ENCODE measurements around the gene CASQ2.

CASQ2 gene

DNA sequence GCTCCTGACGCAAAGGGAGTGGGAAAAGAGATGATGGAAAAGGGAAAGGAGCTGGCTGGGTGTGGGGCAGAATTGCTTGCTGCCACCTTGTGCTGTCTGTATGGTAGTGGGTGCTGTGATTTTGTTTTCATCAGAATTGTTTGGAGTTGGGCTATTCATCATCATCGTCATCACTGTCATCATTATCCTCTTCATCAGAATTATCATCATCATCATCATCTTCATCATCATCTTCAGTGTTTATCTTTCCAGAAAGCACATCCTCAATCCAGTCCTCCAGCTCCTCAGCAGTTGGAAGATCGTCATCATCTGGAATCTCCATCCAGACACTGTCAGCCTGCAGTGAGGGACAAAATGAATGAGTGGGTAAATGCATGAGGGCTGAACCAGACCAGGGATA, 67.4 kb downstream of the CASQ2 start:
- TF ChIP-seq, protein P1, sequence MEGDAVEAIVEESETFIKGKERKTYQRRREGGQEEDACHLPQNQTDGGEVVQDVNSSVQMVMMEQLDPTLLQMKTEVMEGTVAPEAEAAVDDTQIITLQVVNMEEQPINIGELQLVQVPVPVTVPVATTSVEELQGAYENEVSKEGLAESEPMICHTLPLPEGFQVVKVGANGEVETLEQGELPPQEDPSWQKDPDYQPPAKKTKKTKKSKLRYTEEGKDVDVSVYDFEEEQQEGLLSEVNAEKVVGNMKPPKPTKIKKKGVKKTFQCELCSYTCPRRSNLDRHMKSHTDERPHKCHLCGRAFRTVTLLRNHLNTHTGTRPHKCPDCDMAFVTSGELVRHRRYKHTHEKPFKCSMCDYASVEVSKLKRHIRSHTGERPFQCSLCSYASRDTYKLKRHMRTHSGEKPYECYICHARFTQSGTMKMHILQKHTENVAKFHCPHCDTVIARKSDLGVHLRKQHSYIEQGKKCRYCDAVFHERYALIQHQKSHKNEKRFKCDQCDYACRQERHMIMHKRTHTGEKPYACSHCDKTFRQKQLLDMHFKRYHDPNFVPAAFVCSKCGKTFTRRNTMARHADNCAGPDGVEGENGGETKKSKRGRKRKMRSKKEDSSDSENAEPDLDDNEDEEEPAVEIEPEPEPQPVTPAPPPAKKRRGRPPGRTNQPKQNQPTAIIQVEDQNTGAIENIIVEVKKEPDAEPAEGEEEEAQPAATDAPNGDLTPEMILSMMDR (IDR thresholded peaks at IDR 0.05; ENCODE audit: borderline replicate concordance, insufficient read depth, low read depth, low read length) = no peak
- no peak overlapping the region for H3K4me3 ChIP-seq (ENCODE audit: low read depth, low read length)

DNA sequence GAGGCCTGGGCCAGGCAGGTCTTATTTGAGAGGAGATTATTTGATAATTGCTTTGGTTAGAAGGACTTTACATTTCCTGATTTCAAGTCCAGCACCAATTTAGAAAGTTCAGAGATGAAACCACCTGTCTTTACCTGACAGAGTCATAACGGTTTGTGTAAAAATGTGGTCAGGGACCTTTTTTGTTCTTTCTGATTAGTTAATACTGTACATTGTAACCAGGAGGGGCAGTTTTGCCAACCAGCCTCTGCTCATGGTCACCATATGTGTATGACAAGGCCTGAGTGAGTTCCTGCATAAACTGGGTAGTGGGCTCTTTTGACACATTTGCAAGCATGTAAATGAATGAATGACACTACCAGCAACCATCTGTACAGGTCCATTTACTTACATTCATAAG, 70.9 kb downstream of the CASQ2 start:
- TF ChIP-seq, protein P1 (IDR thresholded peaks at IDR 0.05; ENCODE audit: borderline replicate concordance, insufficient read depth, low read depth, low read length) = no peak

DNA sequence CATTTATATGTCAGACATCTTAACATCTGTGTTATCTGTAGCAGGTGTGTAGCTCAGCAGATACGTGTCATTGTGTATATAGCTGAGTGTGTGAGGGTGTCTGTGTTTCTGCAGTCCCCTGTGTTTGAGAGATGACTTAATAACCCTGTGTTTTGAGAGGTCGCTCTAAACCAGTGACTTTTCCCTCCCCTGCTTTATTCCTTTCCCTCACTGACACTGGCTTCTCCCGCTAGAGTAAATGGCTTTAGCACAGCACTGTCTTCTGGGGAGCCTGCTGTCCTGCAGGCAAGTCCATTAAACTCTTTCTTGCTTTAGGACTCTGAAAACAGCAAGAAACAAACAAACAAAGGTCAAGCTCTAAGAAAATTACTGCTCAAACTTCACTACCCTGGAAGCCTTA, 73.7 kb downstream of the CASQ2 start:
- H3K4me3 ChIP-seq (ENCODE audit: low read depth, low read length) = no peak overlapping the region

More for the DNA sequence above, 70.9 kb downstream of the CASQ2 start:
- H3K4me3 ChIP-seq (ENCODE audit: low read depth, low read length) = no peak overlapping the region

DNA sequence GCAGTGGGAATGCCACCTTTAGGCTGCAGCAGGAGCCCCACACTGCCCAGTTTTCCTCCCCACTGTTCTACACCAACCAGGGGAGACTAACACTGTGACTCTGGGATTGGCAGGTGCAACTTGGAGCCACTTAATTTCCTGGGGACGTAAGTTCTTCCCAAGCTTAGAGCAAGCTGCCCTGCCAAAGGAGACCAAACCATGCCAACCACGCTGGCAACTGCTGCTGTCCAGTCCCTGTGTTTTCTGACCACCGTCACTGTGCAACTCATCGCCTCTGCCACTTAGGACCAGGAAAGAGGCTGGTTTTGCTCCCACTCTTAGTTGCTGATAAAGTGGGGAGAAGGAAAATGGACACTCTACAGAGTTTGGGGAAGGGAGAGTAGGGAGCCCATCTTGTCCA, 76.3 kb downstream of the CASQ2 start:
- TF ChIP-seq, protein P1 (IDR thresholded peaks at IDR 0.05; ENCODE audit: borderline replicate concordance, insufficient read depth, low read depth, low read length) = no peak

More for the DNA sequence above, 73.7 kb downstream of the CASQ2 start:
- TF ChIP-seq, protein P1 (IDR thresholded peaks at IDR 0.05; ENCODE audit: borderline replicate concordance, insufficient read depth, low read depth, low read length) = no peak

DNA sequence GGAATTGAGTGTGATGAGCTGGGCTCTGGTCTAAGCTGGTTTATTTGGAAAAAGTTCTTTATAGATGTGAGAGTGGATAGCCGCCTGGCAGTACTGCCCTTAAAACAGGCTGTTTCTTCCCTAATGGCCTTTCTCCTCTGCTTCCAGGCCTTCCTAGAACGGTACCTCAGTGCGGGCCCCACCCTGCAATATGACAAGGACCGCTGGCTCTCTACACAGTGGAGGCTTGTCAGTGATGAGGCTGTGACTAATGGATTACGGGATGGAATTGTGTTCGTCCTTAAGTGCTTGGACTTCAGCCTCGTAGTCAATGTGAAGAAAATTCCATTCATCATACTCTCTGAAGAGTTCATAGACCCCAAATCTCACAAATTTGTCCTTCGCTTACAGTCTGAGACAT, 77.5 kb downstream of the CASQ2 start:
- H3K4me3 ChIP-seq (ENCODE audit: low read depth, low read length) = no peak overlapping the region
- TF ChIP-seq, protein P1 (IDR thresholded peaks at IDR 0.05; ENCODE audit: borderline replicate concordance, insufficient read depth, low read depth, low read length) = no peak

More for the DNA sequence above, 76.3 kb downstream of the CASQ2 start:
- no peak overlapping the region for H3K4me3 ChIP-seq (ENCODE audit: low read depth, low read length)

DNA sequence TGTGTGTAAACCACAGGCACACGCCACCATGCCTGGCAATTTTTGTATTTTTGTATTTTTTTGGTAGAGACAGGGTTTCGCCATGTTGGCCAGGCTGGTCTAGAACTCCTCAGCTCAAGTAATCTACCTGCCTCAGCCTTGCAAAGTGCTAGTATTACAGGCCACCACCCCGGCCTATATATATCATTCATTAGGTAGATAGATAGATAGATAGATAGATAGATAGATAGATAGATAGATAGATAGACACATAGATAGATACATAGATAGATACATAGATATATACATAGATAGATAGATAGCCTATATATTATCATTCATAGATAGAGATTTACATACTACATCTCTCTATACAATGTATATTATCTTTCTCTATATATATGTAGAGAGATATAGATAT, 80.8 kb downstream of the CASQ2 start:
- H3K4me3 ChIP-seq (ENCODE audit: low read depth, low read length) = no peak overlapping the region
- TF ChIP-seq, protein P1 (IDR thresholded peaks at IDR 0.05; ENCODE audit: borderline replicate concordance, insufficient read depth, low read depth, low read length) = no peak

DNA sequence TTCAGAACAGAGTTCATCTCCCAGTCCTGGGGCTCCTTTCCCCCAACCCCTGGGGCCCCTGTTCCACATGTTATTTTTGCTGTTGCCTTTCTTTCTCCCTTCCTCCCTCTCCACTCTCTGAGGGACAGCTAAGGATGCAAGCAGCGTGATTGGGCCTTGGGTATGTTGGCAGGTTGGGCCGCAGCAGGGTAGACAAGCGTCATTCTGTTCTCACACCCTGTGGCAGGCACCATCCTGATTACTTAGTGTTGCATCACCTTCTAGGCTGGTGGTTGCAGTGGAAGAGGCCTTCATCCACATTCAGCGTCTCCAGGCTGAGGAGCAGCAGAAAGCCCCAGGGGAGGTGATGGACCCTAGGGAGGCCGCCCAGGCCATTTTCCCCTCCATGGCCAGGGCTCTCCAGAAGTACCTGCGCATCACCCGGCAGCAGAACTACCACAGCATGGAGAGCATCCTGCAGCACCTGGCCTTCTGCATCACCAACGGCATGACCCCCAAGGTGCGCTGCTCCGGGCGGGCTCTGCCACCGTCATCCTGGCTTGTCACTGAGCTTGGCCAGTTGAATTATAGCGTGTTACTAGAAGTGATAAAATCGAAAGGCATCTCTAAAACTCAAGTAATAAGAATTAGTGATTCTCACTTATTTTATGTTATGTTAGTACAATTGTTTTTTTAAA, 83.3 kb downstream of the CASQ2 start:
- no peak overlapping the region for H3K4me3 ChIP-seq (ENCODE audit: low read depth, low read length)
- TF ChIP-seq, protein P1 (IDR thresholded peaks at IDR 0.05; ENCODE audit: borderline replicate concordance, insufficient read depth, low read depth, low read length) = no peak

Data from GM12875 (cell line).